K562 (cell line): ENCODE measurements around the gene RTBDN. TPM values are rescaled to one million over a fixed set of nuclear protein-coding genes. Genes with fewer than 3 reads are reported as not detected.
A peak's percentile ranks its signal among the peaks of the same experiment; 100 is the strongest.

Source experiments
- ARHGAP35 ChIP-seq: fragments of 450-650 bp; IDR thresholded peaks from 2 replicates; pipeline ENCODE4 v1.6.1; 2018; ENCODE audit not compliant: partially characterized antibody
- BACH1 ChIP-seq: fragments of 200-800 bp; sonication (Bioruptor generic); IDR thresholded peaks from 2 replicates; pipeline ENCODE4 v1.6.1; 2016; ENCODE audit warnings: missing genetic modification characterization, missing compliant biosample characterization
- BHLHE40 ChIP-seq: IDR thresholded peaks from 2 replicates; pipeline ENCODE4 v1.6.1; 2011; ENCODE audit warnings: low read length, improper control_type of control experiment
- BRD9 ChIP-seq: fragments of 450-650 bp; IDR thresholded peaks from 2 replicates; pipeline ENCODE4 v1.6.1; 2018; ENCODE audit warnings: low read depth; ENCODE audit not compliant: partially characterized antibody
- CHCHD3 ChIP-seq: fragments of 250-450 bp; sonication (Bioruptor Pico); IDR thresholded peaks from 2 replicates; pipeline ENCODE4 v2.1.2; 2022; ENCODE audit warnings: mild to moderate bottlenecking
- ELF1 ChIP-seq: fragments of 200-800 bp; sonication (Bioruptor generic); IDR thresholded peaks from 2 replicates; pipeline ENCODE4 v1.6.1; 2016; ENCODE audit warnings: missing genetic modification characterization, missing compliant biosample characterization
- EWSR1 ChIP-seq: fragments of 450-650 bp; IDR thresholded peaks from 2 replicates; pipeline ENCODE4 v1.6.1; 2018; ENCODE audit warnings: borderline replicate concordance, mild to moderate bottlenecking, low read depth, moderate library complexity; ENCODE audit not compliant: partially characterized antibody
- FOXK1 ChIP-seq: sonication (generic); formaldehyde crosslinking; IDR thresholded peaks from 2 replicates; pipeline ENCODE4 v1.8.0; 2022; ENCODE audit warnings: missing genetic modification reagents, mild to moderate bottlenecking, borderline replicate concordance
- GATAD2A ChIP-seq: fragments of 450-650 bp; IDR thresholded peaks from 2 replicates; pipeline ENCODE4 v1.6.1; 2017
- GATAD2B ChIP-seq: fragments of 450-650 bp; IDR thresholded peaks from 2 replicates; pipeline ENCODE4 v1.6.1; 2017; ENCODE audit warnings: mild to moderate bottlenecking, borderline replicate concordance
- HNRNPLL ChIP-seq: fragments of 200-400 bp; formaldehyde crosslinking; IDR thresholded peaks from 2 replicates; pipeline ENCODE4 v1.6.1; 2017; ENCODE audit warnings: low read length, low read depth, mild to moderate bottlenecking; ENCODE audit not compliant: poor library complexity, severe bottlenecking
- HOMEZ ChIP-seq: fragments of 250-450 bp; sonication (Bioruptor Pico); IDR thresholded peaks from 2 replicates; pipeline ENCODE4 v1.4.0; 2020; ENCODE audit warnings: mild to moderate bottlenecking, moderate library complexity
- ID3 ChIP-seq, 2 experiments: fragments of 250-450 bp in 1 of 2; fragments of 450-650 bp in 1 of 2; sonication (Bioruptor Pico) in 1 of 2; IDR thresholded peaks; 2 replicates each; pipeline versions ENCODE4 v1.6.1 to v1.8.0; 2016 to 2021; ENCODE audit warnings: mild to moderate bottlenecking in 2 of 2, moderate library complexity in 2 of 2, missing compliant biosample characterization in 1 of 2, missing genetic modification characterization in 1 of 2
- KLF13 ChIP-seq: fragments of 450-650 bp; IDR thresholded peaks from 2 replicates; pipeline ENCODE4 v1.6.1; 2016; ENCODE audit warnings: missing genetic modification characterization, low read depth, mild to moderate bottlenecking, missing compliant biosample characterization, moderate library complexity, borderline replicate concordance
- LCOR ChIP-seq: sonication (generic); formaldehyde crosslinking; IDR thresholded peaks from 2 replicates; pipeline ENCODE4 v1.8.0; 2022; ENCODE audit warnings: mild to moderate bottlenecking, missing genetic modification reagents
- MCM3 ChIP-seq: fragments of 450-650 bp; IDR thresholded peaks from 2 replicates; pipeline ENCODE4 v1.6.1; 2016
- PHB2 ChIP-seq: fragments of 450-650 bp; IDR thresholded peaks from 2 replicates; pipeline ENCODE4 v1.6.1; 2017; ENCODE audit warnings: low read depth
- PPARD ChIP-seq: fragments of 250-450 bp; sonication (Bioruptor Pico); IDR thresholded peaks from 2 replicates; pipeline ENCODE4 v1.8.0; 2022; ENCODE audit warnings: inconsistent platforms, mild to moderate bottlenecking, moderate library complexity
- SUPT5H ChIP-seq: fragments of 450-650 bp; IDR thresholded peaks from 2 replicates; pipeline ENCODE4 v1.6.1; 2016
- ZFP30 ChIP-seq: fragments of 250-450 bp; sonication (Bioruptor Pico); IDR thresholded peaks from 2 replicates; pipeline ENCODE4 v1.8.0; 2022; ENCODE audit warnings: moderate library complexity, mild to moderate bottlenecking, inconsistent platforms, borderline replicate concordance
- ZNF347 ChIP-seq: fragments of 450-650 bp; formaldehyde crosslinking; IDR thresholded peaks from 2 replicates; pipeline ENCODE4 v1.4.0; 2020; ENCODE audit warnings: low read depth, mild to moderate bottlenecking, moderate library complexity
- polyA plus RNA-seq, 8 experiments: library from polyadenylated mRNA; depleted of rRNA in 4 of 8; stranded (reverse) in 5 of 8; unstranded in 3 of 8; fragments of >200 nt; fragmentation: Nextera tagmentation in 2 of 8; fragmentation: Illumina TruSeq in 1 of 8; extraction: Ambion mirVana in 2 of 8; extraction: Trizol in 1 of 8; gene quantifications; 2 replicates each; pipeline versions ENCODE4 v1.2.1 to v1.2.3, GENCODE V29; 2011 to 2014; ENCODE audit warnings: inconsistent platforms in 1 of 8, missing spikeins in 1 of 8
- total RNA-seq, 7 experiments: library from RNA; depleted of rRNA in 6 of 7; stranded (reverse); fragments of >200 nt in 6 of 7; fragmentation: Illumina TruSeq in 2 of 7; extraction: Trizol in 2 of 7; gene quantifications; 2 replicates each; pipeline versions ENCODE4 v1.2.1 to v1.2.3, GENCODE V29; 2011 to 2021; ENCODE audit warnings: low replicate concordance in 1 of 7
- TF ChIP-seq, protein P1 (sequence below): fragments of 250-450 bp; sonication (Bioruptor Pico); IDR thresholded peaks from 2 replicates; pipeline ENCODE4 v1.8.0; 2021; ENCODE audit warnings: moderate library complexity, mild to moderate bottlenecking, inconsistent platforms
- TF ChIP-seq, protein P2 (sequence below): fragments of 200-400 bp; formaldehyde crosslinking; IDR thresholded peaks from 2 replicates; pipeline ENCODE4 v1.6.1; 2017; ENCODE audit warnings: mild to moderate bottlenecking, low read depth, low read length, moderate library complexity

The RTBDN gene
- total and polyA plus RNA-seq, 9 of the 15 experiments (the other 6 are each of a cell fraction or from before 2014, with no cell fraction given) = 0.20 to 2.3 (median 0.72) TPM; not detected in 1

GRCh38 chr19:12867120-12868099 is 33.0 kb upstream of the RTBDN start (continued):
- TF ChIP-seq HOMEZ (no peak), BHLHE40 (no peak), SUPT5H (no peak), HNRNPLL (peak; percentile 29), GATAD2A (no peak), BRD9 (no peak), LCOR (CRISPR knock-in tag) (no peak), MCM3 (no peak), PPARD (CRISPR knock-in tag) (no peak), ZNF347 (CRISPR knock-in tag) (no peak), ELF1 (tag) (no peak), EWSR1 (no peak), GATAD2B (no peak), KLF13 (tag) (peak; percentile 29; the same call in 1 of the 2 replicates), ZFP30 (CRISPR knock-in tag) (no peak), FOXK1 (CRISPR knock-in tag) (0 out of 2 replicates have a peak, but pooled peaks have one; percentile 20), PHB2 (no peak), BACH1 (tag) (no peak), CHCHD3 (CRISPR knock-in tag) (no peak), ARHGAP35 (no peak), ID3 (CRISPR knock-in tag; IDR thresholded peaks at IDR 0.05) (no peak), ID3 (tag; IDR thresholded peaks at IDR 0.05) (no peak)
- TF ChIP-seq, protein P1, sequence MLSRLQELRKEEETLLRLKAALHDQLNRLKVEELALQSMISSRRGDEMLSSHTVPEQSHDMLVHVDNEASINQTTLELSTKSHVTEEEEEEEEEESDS (CRISPR knock-in tag) = no peak
- TF ChIP-seq, protein P2, sequence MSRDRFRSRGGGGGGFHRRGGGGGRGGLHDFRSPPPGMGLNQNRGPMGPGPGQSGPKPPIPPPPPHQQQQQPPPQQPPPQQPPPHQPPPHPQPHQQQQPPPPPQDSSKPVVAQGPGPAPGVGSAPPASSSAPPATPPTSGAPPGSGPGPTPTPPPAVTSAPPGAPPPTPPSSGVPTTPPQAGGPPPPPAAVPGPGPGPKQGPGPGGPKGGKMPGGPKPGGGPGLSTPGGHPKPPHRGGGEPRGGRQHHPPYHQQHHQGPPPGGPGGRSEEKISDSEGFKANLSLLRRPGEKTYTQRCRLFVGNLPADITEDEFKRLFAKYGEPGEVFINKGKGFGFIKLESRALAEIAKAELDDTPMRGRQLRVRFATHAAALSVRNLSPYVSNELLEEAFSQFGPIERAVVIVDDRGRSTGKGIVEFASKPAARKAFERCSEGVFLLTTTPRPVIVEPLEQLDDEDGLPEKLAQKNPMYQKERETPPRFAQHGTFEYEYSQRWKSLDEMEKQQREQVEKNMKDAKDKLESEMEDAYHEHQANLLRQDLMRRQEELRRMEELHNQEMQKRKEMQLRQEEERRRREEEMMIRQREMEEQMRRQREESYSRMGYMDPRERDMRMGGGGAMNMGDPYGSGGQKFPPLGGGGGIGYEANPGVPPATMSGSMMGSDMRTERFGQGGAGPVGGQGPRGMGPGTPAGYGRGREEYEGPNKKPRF = no peak
